GM21723 (cell line): ENCODE results near the gene CAMK2G.
"Not testable (repeated sequence)": the region's sequence is repeated elsewhere in the genome, so short reads cannot be mapped to it uniquely, and the experiment has no call there.

Experiments
- ATAC-seq: cut with Tn5 transposase; IDR thresholded peaks from one replicate; pipeline ENCODE4 v1.9.1; 2021; ENCODE audit warnings: mild to moderate bottlenecking, moderate library complexity; ENCODE audit not compliant: unreplicated experiment

CAMK2G gene

DNA sequence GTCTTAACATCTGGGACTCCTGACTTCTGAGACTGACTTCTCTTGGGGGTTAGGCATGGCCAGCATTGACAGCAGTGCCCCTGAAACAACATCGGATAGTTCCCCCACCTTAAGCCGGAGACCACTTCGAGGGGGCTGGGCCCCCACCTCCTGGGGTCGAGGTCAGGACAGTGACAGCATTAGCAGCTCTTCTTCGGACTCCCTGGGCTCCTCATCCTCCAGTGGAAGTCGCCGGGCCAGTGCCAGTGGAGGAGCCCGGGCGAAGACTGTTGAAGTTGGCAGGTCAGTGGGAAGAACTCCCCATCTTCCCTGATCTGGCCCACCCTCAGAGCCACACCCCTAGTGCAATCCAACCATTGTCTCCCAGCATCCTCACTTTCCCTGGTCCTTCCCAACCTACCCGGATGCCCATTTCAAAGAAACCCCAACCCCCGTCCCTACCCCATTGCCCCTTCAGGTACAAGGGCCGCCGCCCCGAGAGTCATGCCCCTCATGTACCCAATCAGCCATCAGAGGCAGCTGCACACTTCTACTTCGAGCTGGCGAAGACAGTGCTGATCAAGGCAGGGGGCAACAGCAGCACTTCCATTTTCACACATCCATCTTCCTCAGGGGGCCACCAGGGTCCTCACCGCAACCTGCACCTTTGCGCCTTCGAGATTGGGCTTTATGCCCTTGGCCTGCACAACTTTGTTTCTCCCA is 76.9 kb downstream of the CAMK2G start:
- no peak for ATAC-seq

DNA sequence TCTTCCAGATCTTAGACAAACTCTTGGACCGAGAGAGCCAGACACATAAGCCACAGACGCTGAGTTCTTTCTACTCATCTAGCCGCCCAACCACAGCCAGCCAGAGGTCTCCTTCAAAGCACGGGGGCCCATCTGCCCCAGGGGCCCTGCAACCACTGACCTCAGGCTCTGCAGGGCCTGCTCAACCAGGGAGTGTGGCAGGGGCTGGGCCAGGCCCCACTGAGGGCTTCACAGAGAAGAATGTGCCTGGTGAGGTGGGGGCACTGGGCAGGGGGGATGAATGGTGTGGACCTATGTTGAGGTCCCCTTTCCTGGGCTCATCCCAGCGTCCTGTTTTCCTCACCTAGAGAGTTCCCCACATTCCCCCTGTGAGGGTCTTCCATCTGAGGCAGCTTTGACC is 77.6 kb downstream of the CAMK2G start:
- no peak for ATAC-seq

DNA sequence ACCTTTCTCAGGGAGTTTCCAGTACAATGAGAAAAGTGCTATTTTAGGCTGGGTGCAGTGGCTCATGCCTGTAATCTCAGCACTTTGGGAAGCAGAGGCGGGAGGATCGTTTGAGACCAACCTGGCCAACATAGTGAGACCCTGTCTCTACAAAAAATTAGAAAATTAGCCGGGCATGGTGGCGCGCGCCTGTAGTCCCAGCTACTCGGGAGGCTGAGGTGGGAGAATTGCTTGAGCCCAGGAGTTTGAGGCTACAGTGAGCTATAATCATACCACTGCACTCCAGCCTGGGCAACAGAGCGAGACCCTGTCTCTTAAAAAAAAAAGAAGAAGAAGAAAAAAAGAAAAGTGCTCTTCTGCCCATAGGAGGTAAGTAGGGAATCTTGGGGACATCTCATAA is 78.3 kb downstream of the CAMK2G start:
- ATAC-seq, result not testable (repeated sequence)

DNA sequence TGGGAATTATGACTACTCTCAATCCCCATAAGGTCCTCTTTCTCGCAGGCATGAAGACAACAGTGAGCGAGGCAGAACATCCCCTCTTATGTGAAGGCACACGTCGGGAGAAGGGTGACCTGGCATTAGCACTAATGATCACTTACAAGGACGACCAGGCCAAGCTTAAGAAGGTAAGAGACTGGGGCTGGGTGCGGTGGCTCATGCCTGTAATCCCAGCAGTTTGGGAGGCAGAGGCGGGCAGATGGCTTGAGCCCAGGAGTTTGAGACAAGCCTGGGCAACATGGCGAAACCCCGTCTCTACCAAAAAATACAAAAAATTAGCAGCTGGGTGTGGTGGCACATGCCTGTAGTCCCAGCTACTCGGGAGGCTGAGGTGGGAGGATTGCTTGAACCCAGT is 78.9 kb downstream of the CAMK2G start:
- ATAC-seq, result not testable (repeated sequence)

DNA sequence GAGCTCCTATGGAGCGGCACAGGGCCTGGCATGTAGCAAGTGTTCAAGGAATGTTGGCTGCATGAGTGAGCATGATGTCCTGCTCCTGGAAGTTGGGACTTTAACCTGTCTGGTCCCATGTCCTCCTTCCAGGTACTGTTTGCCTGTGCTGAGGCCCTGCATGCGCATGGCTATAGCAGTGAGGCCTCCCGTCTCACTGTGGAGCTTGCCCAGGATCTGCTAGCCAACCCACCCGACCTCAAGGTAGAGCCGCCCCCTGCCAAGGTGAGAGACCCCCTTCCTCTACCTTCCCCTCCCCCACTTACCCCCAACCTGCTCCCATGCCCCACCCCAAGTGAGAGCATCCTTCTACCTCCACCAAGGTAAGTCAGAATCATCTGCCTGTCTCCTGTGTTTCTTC is 80.9 kb downstream of the CAMK2G start:
- ATAC-seq, result no peak

DNA sequence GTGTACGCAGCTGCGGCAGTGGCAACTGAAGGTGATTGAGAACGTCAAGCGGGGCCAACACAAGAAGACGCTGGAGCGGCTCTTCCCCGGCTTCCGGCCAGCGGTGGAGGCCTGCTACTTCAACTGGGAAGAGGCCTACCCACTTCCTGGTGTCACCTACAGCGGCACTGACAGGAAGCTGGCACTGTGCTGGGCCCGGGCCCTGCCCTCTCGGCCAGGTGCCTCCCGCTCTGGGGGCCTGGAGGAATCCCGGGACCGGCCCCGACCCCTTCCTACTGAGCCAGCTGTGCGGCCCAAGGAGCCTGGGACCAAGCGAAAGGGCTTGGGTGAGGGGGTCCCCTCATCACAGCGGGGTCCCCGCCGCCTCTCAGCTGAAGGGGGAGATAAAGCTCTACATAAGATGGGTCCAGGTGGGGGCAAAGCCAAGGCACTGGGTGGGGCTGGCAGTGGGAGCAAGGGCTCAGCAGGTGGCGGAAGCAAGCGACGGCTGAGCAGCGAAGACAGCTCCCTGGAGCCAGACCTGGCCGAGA is 82.4 kb downstream of the CAMK2G start:
- no peak for ATAC-seq

DNA sequence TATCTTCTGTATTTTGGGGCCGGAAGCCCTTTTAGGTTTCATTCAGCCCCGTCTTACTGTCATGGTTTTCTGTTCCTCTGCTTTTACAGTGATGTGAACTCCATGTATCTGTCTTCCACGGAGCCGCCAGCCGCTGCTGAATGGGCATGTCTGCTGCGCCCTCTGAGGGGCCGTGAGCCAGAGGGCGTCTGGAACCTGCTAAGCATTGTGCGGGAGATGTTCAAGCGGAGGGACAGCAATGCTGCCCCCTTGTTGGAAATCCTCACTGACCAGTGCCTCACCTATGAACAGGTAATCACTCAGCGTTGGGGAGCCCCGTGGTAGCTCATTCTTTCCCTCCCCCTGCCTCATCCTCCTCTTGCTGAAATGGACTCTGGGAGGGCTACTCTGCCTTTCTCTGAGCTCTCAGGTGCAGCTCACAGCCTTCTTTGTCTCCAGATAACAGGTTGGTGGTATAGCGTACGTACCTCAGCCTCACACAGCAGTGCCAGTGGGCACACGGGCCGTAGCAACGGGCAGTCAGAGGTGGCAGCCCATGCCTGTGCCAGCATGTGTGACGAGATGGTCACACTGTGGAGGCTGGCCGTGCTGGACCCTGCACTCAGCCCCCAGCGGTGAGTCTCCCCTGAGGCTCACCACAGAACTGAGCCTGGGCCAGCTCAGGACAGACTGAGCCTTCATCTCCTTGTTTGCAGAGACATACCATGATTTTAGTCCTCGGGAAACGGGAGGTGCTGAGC is 83.3 kb downstream of the CAMK2G start:
- ATAC-seq, result no peak

DNA sequence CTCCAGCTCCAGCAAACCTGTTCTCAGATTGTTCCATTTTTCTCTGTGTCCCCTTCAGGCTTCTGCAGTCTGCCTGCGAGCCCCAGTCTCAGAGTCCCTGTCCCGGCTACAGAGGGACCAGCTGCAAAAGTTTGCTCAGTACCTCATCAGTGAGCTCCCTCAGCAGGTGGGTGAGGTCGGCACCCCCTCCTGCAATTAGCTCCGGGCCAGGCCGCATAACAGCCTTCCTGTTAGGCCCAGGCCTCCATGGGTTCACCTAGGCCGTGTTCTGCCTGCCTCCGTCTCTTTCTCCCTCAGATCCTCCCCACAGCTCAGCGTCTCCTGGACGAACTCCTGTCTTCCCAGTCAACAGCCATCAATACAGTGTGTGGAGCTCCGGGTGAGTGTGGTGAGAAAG is 84.7 kb downstream of the CAMK2G start:
- ATAC-seq, result no peak

DNA sequence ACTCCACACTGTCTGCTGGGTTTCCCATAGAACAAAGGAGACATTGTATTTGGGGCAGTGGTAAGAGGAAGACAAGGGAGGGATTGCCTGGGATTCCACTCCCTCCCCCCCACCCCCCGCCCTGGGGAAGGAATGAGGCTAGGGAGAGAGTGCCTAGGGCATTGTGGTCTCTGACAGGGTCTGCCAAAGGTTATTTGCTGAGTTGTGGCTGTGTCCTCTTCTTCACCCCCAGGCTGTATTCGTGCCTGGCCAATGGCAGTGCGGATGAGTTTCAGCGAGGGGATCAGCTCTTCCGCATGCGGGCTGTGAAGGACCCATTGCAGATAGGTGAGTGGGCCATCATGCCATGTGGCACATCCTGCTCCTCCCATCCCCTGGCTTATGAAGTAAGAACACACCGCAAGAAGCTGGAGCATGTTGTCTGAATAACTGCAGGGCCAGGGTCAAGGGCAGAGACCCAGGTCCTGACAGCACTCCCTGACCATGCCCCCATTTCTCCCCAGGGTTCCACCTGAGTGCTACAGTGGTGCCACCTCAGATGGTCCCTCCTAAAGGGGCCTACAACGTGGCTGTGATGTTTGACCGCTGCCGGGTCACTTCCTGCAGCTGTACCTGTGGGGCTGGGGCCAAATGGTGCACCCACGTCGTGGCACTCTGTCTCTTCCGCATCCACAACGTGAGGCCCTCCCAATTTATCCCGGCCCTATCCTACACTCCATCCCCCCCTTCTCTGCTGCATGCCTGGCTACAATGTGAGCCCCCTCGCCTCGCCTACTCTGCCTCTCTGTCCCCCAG is 85.3 kb downstream of the CAMK2G start:
- no peak for ATAC-seq

DNA sequence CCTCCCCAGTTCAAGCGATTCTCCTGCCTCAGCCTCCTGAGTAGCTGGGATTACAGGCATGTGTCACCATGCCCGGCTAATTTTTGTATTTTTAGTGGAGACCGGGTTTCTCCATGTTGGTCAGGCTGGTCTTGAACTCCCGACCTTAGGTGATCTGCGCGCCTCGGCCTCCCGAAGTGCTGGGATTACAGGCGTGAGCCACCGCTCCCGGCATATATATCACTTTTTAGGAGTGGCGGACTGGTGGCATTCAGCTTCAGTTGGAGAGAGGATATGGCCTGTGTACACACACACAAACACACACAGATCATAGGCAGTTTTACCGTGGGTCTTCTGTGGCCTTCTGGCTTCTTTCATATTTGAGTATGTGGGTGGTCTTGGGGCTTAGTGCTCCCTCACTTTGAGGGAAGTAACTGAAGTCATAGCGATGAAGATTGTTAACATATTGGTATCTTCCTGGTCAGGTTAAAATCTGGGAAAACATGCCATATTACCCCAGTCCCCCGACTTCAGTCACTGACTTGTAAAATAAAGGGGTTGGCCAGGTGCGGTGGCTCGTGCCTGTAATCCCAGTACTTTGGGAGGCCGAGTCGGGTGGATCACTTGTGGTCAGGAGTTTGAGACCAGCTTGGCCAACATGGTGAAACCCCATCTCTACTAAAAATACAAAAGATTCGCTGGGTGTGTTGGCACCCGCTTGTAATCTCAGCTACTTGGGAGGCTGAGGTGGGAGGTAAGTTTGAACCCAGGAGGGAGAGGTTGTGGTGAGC is 87.1 kb downstream of the CAMK2G start:
- ATAC-seq, result not testable (repeated sequence)

DNA sequence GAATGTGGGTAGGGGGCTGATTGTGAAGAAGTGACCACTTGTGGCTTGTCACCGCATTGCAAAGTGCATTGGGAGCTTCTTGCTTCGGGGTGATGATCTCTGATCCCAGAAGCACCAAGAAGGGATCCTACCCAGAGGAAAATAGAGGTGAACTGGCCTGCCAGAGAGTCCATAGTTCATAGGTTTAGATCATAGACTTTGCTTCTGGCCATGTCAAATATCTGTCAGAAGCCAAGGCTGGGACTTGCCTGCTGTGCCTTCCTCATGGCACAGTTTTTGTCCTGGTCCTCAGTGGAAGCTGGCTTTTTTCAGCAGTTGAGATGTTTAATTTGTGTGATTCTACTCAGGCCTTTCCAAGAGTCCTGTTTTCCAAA is 87.9 kb downstream of the CAMK2G start:
- ATAC-seq, result no peak

DNA sequence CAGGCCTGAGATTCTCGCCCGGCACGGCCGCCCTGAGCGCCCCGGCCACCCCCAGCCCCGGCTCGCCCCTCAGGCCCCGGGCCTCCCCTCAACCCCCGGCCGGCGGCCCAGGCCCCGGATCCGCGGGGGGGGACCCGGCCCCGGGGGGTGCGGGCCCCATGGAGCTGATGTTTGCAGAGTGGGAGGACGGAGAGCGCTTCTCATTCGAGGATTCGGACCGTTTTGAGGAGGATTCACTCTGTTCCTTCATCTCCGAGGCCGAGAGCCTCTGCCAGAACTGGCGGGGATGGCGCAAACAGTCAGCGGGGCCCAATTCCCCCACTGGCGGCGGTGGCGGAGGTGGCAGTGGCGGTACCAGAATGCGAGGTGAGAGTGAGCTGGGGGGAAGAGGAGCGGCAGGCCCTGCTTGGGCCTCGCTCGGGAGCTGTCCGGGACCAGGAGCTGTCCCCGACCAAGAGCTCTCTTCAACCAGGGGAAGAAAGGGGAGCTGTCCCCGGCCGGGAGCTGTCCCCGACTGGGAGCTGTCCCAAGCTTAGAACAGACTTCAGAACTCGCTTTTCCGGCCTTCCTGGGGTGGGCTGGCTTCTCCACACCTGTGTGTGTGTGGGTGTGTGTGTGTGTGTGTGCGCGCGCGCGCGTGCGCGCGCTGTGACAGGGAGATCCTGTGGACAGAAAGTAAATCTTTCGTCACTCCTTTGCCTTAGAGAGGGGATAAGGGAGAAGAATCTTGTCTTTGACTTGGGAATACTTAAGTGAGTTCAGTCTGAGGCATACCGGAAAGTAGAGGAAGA is 88.4 kb downstream of the CAMK2G start:
- ATAC-seq, result peak; percentile 20

DNA sequence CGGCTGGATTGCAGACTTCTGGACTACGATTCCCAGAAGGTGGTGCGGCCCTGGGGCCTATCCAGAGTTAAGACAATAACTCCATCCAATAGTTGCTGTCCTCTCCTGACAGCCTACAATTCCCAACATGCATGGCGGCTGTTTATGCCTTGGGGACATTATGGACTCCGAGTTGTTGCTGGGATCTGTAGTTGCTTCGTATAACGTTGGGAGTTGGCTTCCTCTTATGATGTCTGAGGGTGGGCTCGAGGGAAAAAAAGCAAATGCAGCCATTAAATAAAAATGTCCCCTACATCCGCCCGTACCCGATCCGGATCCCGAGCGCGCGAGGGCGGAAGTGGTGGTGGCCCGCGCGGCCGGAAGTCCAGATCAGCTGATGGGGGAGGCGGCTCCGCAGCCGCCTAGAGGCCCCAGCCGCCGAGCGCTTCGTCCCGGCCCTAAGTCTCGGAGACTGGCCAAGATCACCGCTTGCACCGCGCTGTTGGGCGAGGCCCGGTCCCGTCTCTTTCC is 89.1 kb downstream of the CAMK2G start, which contains the start of gene ZSWIM8:
TSS of gene ZSWIM8 (plus strand) at position 396 of the 510 bp plus-strand sequence. CDS start 273 bp downstream, outside the sequence.
- peak; percentile 78 for ATAC-seq

DNA sequence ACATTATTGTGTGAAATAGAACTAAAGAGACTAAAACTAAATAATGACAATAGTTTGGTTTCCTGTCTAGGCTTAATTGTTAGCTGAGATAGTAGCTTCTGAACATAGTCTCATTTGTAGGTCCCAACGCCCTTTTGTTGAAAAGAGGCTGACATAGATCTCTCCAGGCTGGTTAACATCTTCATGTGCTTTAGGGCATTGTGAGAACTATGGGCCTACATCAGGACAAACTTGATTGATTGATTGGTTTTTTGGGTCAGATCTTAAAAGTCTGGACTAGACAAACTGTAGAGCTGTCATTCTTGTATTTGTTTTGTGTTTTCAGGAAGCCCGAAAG is 91.6 kb downstream of the CAMK2G start:
- ATAC-seq, result no peak

DNA sequence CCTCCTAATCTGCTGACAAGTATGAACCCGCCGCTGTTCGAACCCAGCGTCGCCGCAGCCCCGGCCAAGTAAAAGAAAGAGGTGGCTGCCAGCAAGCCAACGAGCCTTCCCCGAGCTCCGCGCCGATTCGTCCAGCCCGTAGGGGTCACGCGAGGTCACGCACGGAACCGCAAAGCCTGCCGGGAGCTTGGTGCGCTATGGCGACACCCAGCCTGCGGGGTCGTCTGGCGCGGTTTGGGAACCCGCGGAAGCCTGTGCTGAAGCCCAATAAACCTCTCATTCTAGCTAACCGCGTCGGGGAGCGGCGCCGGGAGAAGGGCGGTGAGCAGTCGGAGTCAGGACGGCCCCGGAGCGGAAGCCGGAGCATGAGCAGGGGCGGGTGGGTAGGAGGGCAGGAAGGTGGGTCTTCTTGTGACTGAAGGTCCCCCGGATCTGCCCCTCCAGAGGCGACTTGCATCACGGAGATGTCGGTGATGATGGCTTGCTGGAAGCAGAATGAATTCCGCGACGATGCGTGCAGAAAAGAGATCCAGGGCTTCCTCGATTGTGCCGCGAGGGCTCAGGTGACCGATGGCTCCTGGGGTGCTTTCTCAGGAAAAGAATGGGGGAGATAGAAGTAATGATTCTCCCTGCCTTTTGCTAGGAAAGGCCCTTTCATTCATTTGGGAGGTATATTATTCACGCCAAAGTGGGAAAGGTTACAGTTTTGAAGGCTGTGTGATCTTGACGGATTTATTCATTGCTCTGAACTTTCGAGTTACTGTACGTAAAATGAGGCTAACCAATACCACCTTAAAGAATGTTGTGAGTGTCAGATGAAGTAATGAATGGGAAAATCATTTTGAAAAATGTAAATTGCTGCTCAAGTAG is 92.2 kb downstream of the CAMK2G start, which contains the start of gene CHCHD1:
TSS of gene CHCHD1 (plus strand) at position 170 of the 870 bp plus-strand sequence. CDS start at position 198, 28 bp downstream.
- peak; percentile 54 for ATAC-seq

DNA sequence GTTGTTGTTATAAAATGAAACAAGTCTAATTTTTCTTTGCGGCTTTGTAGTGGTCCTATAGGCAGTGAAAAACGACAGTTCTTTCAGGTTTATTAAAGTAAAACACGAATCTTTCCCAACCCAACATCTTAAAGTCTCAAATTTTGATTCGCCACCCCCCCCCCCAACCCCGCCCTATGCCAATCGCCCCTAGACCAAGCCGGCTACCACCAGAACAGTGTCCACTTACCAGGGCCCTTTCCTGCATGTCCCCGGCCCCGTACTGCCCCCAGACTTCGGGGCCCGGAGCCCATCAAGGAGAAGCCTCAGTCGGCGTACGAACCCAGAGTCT is 92.8 kb downstream of the CAMK2G start:
- peak; percentile 3 for ATAC-seq

DNA sequence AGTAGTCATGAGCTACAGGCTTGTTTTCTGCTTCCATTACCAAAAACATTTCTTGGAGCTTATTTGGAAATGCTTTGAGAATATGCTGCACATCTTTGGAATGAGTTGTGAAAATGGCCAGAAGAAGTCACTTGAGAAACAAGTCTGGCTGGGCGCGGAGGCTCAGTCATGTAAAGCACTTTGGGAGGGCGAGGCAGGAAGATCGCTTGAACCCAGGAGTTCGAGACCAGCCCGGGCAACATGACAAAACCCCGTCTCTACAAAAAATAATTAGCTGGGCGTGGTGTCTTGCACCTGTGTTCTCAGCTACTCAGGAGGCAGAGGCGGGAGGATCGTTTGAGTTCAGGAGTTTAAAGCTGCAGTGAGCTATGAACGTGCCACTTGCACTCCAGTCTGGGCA is 93.4 kb downstream of the CAMK2G start:
- no peak for ATAC-seq

DNA sequence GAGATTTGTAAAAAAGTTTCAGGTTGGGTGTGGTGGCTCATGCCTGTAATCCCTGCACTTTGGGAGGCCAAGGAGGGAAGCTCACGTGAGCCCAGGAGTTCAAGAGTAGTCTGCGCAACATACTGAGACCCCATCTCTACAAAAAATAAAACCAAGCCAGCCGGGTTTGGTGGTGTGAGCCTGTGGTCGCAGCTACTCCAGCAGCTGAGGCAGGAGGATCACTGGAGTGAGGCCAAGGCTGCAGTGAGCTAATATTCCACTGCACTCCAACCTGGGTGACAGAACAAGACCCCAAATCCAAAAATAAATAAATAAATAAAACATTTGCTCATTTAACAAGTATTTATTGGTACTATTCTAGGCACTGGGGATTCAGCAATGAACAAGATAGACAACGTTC is 94.1 kb downstream of the CAMK2G start:
- no peak for ATAC-seq
